H1 (cell line): Measurements from ENCODE around the gene FIGNL2. TPM values are rescaled to one million over a fixed set of nuclear protein-coding genes. Genes with fewer than 3 reads are reported as not detected.

ENCODE experiments used
- CTCF ChIA-PET: fragments of 300-600 bp; sonication (Branson Sonifier 250); formaldehyde crosslinking; loops from one replicate; lab custom pipeline; 2021; ENCODE audit not compliant: partially characterized antibody; lab: Charles Lee
- POLR2A ChIA-PET: fragments of 300-600 bp; sonication (Branson Sonifier 250); formaldehyde crosslinking; loops from one replicate; lab custom pipeline; 2021; ENCODE audit warnings: inconsistent platforms; ENCODE audit not compliant: partially characterized antibody; lab: Charles Lee
- DNase-seq, 2 experiments: peaks; one replicate each; pipeline versions ENCODE4 v3.0.0 to v3.0.0-alpha.2; 2010 to 2022; ENCODE audit warnings: low spot score in 2 of 2, low read depth in 1 of 2, mixed read lengths in 1 of 2
- FAIRE-seq: peaks from 2 replicates; lab custom pipeline; 2011; peaks lifted over from hg19 to GRCh38; lab: Jason Lieb, UNC
- H2AFZ ChIP-seq: 2 replicates; pipeline ENCODE4 v1.8.1; 2012; ENCODE audit warnings: low read length, inconsistent platforms
- H2AK5ac ChIP-seq: 2 replicates; pipeline ENCODE4 v1.6.1; 2013; ENCODE audit warnings: low read depth, low read length
- H2BK120ac ChIP-seq: replicated peaks from 2 replicates; pipeline ENCODE3; 2013; ENCODE audit warnings: low read depth, low read length, inconsistent platforms
- H2BK12ac ChIP-seq: 2 replicates; pipeline ENCODE4 v1.6.1; 2013; ENCODE audit warnings: low read depth, low read length
- H2BK15ac ChIP-seq: 2 replicates; pipeline ENCODE4 v1.6.1; 2013; ENCODE audit warnings: low read length
- H2BK20ac ChIP-seq: 2 replicates; pipeline ENCODE4 v1.6.1; 2013; ENCODE audit warnings: low read length
- H2BK5ac ChIP-seq: 2 replicates; pipeline ENCODE4 v1.6.1; 2013; ENCODE audit warnings: low read depth, low read length
- H3K14ac ChIP-seq: 2 replicates; pipeline ENCODE4 v1.6.1; 2013; ENCODE audit warnings: inconsistent platforms; ENCODE audit not compliant: insufficient read length
- H3K18ac ChIP-seq: 2 replicates; pipeline ENCODE4 v1.6.1; 2013; ENCODE audit warnings: low read length; ENCODE audit errors: extremely low read depth
- H3K23ac ChIP-seq: 2 replicates; pipeline ENCODE4 v1.6.1; 2013; ENCODE audit warnings: inconsistent platforms; ENCODE audit not compliant: insufficient read length
- H3K23me2 ChIP-seq: 2 replicates; pipeline ENCODE4 v1.6.1; 2013; ENCODE audit warnings: low read depth, low read length
- H3K27ac ChIP-seq: 2 replicates; pipeline ENCODE4 v1.6.1; 2011; ENCODE audit warnings: low read depth, low read length, inconsistent platforms
- H3K27me3 ChIP-seq, 4 experiments: replicated peaks in 1 of 4; 1 replicate in 1 of 4; 2 replicates in 3 of 4; pipeline versions ENCODE4 v1.6.1 to v1.8.1; 2011 to 2013; ENCODE audit warnings: low read length in 3 of 4, mild to moderate bottlenecking in 3 of 4, inconsistent platforms in 2 of 4, mixed read lengths in 2 of 4, moderate library complexity in 1 of 4; ENCODE audit not compliant: control insufficient read depth in 3 of 4, insufficient read depth in 3 of 4; ENCODE audit errors: extremely low read depth in 1 of 4
- H3K36me3 ChIP-seq, 4 experiments: 2 replicates each; pipeline versions ENCODE4 v1.6.1 to v1.8.1; 2011 to 2013; ENCODE audit warnings: mild to moderate bottlenecking in 4 of 4, low read length in 3 of 4, moderate library complexity in 2 of 4, control low read depth in 1 of 4, inconsistent platforms in 1 of 4; ENCODE audit not compliant: insufficient read depth in 4 of 4, control insufficient read depth in 2 of 4
- H3K4ac ChIP-seq: replicated peaks from 2 replicates; pipeline ENCODE3; 2013; ENCODE audit warnings: low read length, low read depth, mixed read lengths, inconsistent platforms; ENCODE audit not compliant: insufficient read length
- H3K4me1 ChIP-seq, 4 experiments: replicated peaks in 1 of 4; 1 replicate in 1 of 4; 2 replicates in 3 of 4; pipeline versions ENCODE4 v1.6.1 to v1.8.1; 2011 to 2013; ENCODE audit warnings: low read length in 3 of 4, inconsistent platforms in 2 of 4, mixed read lengths in 1 of 4; ENCODE audit not compliant: insufficient read depth in 4 of 4, control insufficient read depth in 3 of 4
- H3K4me2 ChIP-seq, 2 experiments: 2 replicates each; pipeline versions ENCODE4 v1.6.1 to v1.8.1; 2011 to 2013; ENCODE audit warnings: low read depth in 2 of 2, low read length in 2 of 2, control low read depth in 1 of 2, inconsistent platforms in 1 of 2, mild to moderate bottlenecking in 1 of 2; ENCODE audit not compliant: insufficient read depth in 1 of 2
- H3K4me3 ChIP-seq, 4 experiments: fragments of 200-600, 300-600 bp in 1 of 4; sonication (generic), shearing (Covaris generic), sonication (Bioruptor Twin) in 1 of 4; 2 replicates each; pipeline versions ENCODE4 v1.5.1 to v1.8.1; 2011 to 2016; ENCODE audit warnings: low read length in 4 of 4, low read depth in 3 of 4, control low read depth in 2 of 4, inconsistent platforms in 2 of 4, mild to moderate bottlenecking in 2 of 4, mixed read lengths in 1 of 4, moderate library complexity in 1 of 4; ENCODE audit not compliant: insufficient read depth in 2 of 4; ENCODE audit errors: extremely low read depth in 1 of 4
- H3K56ac ChIP-seq: replicated peaks from 2 replicates; pipeline ENCODE3; 2013; ENCODE audit warnings: low read depth, mild to moderate bottlenecking, mixed read lengths, low read length, inconsistent platforms; ENCODE audit not compliant: insufficient read length
- H3K79me1 ChIP-seq: 2 replicates; pipeline ENCODE4 v1.6.1; 2013; ENCODE audit warnings: low read depth, low read length, control low read depth
- H3K79me2 ChIP-seq, 2 experiments: 2 replicates each; pipeline versions ENCODE4 v1.6.1 to v1.8.1; 2012 to 2013; ENCODE audit warnings: low read length in 2 of 2, mild to moderate bottlenecking in 2 of 2, inconsistent platforms in 1 of 2; ENCODE audit not compliant: insufficient read depth in 2 of 2, control insufficient read depth in 1 of 2
- H3K9ac ChIP-seq, 4 experiments: replicated peaks in 1 of 4; 1 replicate in 1 of 4; 2 replicates in 3 of 4; pipeline versions ENCODE4 v1.6.1 to v1.8.1; 2011 to 2013; ENCODE audit warnings: low read depth in 3 of 4, low read length in 3 of 4, control low read depth in 2 of 4, mild to moderate bottlenecking in 2 of 4, moderate library complexity in 2 of 4, inconsistent platforms in 1 of 4; ENCODE audit errors: extremely low read depth in 1 of 4
- H3K9me3 ChIP-seq, 2 experiments: 2 replicates each; pipeline versions ENCODE4 v1.6.1 to v1.8.1; 2012 to 2013; ENCODE audit warnings: mild to moderate bottlenecking in 2 of 2, moderate library complexity in 2 of 2, control low read depth in 1 of 2, inconsistent platforms in 1 of 2, low read depth in 1 of 2, low read length in 1 of 2, mixed read lengths in 1 of 2; ENCODE audit not compliant: insufficient read depth in 2 of 2
- H4K20me1 ChIP-seq, 2 experiments: replicated peaks in 1 of 2; 2 replicates each; pipeline versions ENCODE3 to v1.8.1; 2011 to 2013; ENCODE audit warnings: inconsistent platforms in 2 of 2, low read length in 2 of 2, mild to moderate bottlenecking in 1 of 2; ENCODE audit not compliant: insufficient read depth in 2 of 2, control insufficient read depth in 1 of 2
- H4K5ac ChIP-seq: 2 replicates; pipeline ENCODE4 v1.6.1; 2013; ENCODE audit warnings: low read length, low read depth, mixed read lengths, inconsistent platforms; ENCODE audit not compliant: insufficient read length
- H4K8ac ChIP-seq: 2 replicates; pipeline ENCODE4 v1.8.0; 2013; ENCODE audit warnings: mild to moderate bottlenecking, moderate library complexity, low read length, inconsistent platforms; ENCODE audit not compliant: insufficient read depth; ENCODE audit errors: extremely low read depth
- H4K91ac ChIP-seq: replicated peaks from 2 replicates; pipeline ENCODE3; 2013; ENCODE audit warnings: low read length, mixed read lengths, inconsistent platforms; ENCODE audit not compliant: insufficient read length
- BCL11A ChIP-seq, 2 experiments: IDR thresholded peaks; one replicate each; pipeline ENCODE4 v1.6.1; 2011; ENCODE audit warnings: low read depth in 2 of 2, low read length in 2 of 2, mild to moderate bottlenecking in 2 of 2
- CTBP2 ChIP-seq: IDR thresholded peaks from 2 replicates; pipeline ENCODE4 v1.7.0; 2011; ENCODE audit warnings: borderline replicate concordance, mild to moderate bottlenecking, moderate library complexity, mixed read lengths, low read length; ENCODE audit not compliant: insufficient read depth, insufficient read length
- EZH2 ChIP-seq: fragments of 200-600 bp; sonication (generic); IDR thresholded peaks from 2 replicates; pipeline ENCODE4 v1.7.1; 2012; ENCODE audit warnings: low read depth, mild to moderate bottlenecking, moderate library complexity, low read length, inconsistent platforms; ENCODE audit not compliant: severe bottlenecking
- GABPA ChIP-seq: IDR thresholded peaks from 2 replicates; pipeline ENCODE4 v1.6.1; 2011; ENCODE audit warnings: mild to moderate bottlenecking, low read length, moderate library complexity, borderline replicate concordance; ENCODE audit not compliant: insufficient read depth
- MAFK ChIP-seq: IDR thresholded peaks from 2 replicates; pipeline ENCODE4 v1.6.1; 2012; ENCODE audit warnings: low read depth, mild to moderate bottlenecking, improper control_type of control experiment, low read length
- PHF8 ChIP-seq: fragments of 200-600 bp; sonication (generic); conservative IDR thresholded peaks from 2 replicates; pipeline ENCODE4 v1.7.1; 2012; ENCODE audit warnings: low read depth, mild to moderate bottlenecking, inconsistent platforms, low read length, moderate library complexity
- RXRA ChIP-seq: IDR thresholded peaks from 2 replicates; pipeline ENCODE4 v1.6.1; 2011; ENCODE audit warnings: low read depth, mild to moderate bottlenecking, low read length, moderate library complexity; ENCODE audit not compliant: insufficient read depth
- SP2 ChIP-seq: IDR thresholded peaks from 2 replicates; pipeline ENCODE4 v1.6.1; 2012; ENCODE audit warnings: mild to moderate bottlenecking, low read length, inconsistent platforms
- SUZ12 ChIP-seq: fragments of 200-600 bp; sonication (generic); IDR thresholded peaks from 2 replicates; pipeline ENCODE4 v1.6.1; 2012; ENCODE audit warnings: mild to moderate bottlenecking, inconsistent platforms, low read length, moderate library complexity, mixed read lengths
- USF2 ChIP-seq: IDR thresholded peaks from 2 replicates; pipeline ENCODE4 v1.6.1; 2011; ENCODE audit warnings: low read length, improper control_type of control experiment
- WGBS, 2 experiments: shearing (Covaris generic) in 1 of 2; methylation state at CpG; one replicate each; pipeline versions ENCODE4 v1.1.6 to v1.1.7; 2013 to 2015; ENCODE audit warnings: low lambda C conversion rate in 2 of 2, mixed read lengths in 2 of 2, inconsistent platforms in 1 of 2, low coverage in 1 of 2, missing lambda C conversion rate in 1 of 2; ENCODE audit not compliant: insufficient replicate concordance in 2 of 2, insufficient coverage in 1 of 2, insufficient read length in 1 of 2; ENCODE audit errors: extremely low coverage in 1 of 2, missing lambda C conversion rate in 1 of 2; 5-methylcytosine and 5-hydroxymethylcytosine counted together
- polyA plus RNA-seq, 7 experiments: library from polyadenylated mRNA; depleted of rRNA in 3 of 7; stranded (reverse) in 5 of 7; unstranded in 2 of 7; fragments of >200 nt in 5 of 7; fragments of 200-250 nt in 2 of 7; gene quantifications; 1 replicate in 5 of 7; 2 replicates in 1 of 7; 4 replicates in 1 of 7; pipeline versions ENCODE4 v1.2.1 to v1.2.3, GENCODE V29; 2011 to 2013; ENCODE audit warnings: missing spikeins in 2 of 7, mixed read lengths in 2 of 7
- total RNA-seq: library from RNA; stranded (reverse); fragmentation: NEBNext Ultra II Directional; extraction: Animal tissue kit (Norgen Biotek cat#: 25700); gene quantifications from 2 replicates; pipeline ENCODE4 v1.2.1, GENCODE V29; 2021

Gene FIGNL2
- total and polyA plus RNA-seq, 2 of the 8 experiments (the other 6 are each of a cell fraction or from before 2014, with no cell fraction given) = 6.5 to 7.1 TPM

DNA sequence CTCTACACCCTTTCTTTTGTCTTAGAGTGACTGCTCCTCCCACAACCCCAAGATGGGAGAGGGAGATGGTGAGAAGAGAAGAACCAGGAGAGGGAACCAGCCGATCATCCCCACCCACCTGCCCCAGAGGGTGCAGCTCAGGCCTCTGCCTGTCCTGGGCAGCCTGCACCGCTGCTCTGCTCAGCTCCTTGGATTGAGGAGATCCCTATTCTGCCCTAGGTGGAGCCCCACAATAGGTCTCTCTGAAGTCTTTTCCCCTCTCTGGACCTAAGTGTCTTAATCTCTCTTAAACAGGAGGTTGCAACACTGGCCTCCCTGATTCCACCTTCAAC lies 41.6 kb upstream of the FIGNL2 start:
- no peak overlapping the region for H2BK120ac ChIP-seq
- H3K23me2 ChIP-seq = no peaks in the 10 kb centered on the region
- no peak overlapping the region for H3K9ac ChIP-seq
- H4K20me1 ChIP-seq = no peaks in the 10 kb centered on the region
- DNase-seq (no peak), FAIRE-seq (no peak)
- H3K36me3 ChIP-seq = no peaks in the 10 kb centered on the region; a peak in 1 of 8 replicates
- no peak overlapping the region for H2BK12ac ChIP-seq
- no peaks in the 10 kb centered on the region for H3K79me1 ChIP-seq
- 72% methylated on average over 2 of the region's 2 CpGs; no CpG with 5 or more reads in 1 of the 2 experiments for WGBS, 2 experiments
- H3K27ac ChIP-seq = no peak overlapping the region
- peaks cover 0 to 12% (median 5%) of the 10 kb centered on the region in 4 experiments; a peak in 6 of 7 replicates for H3K4me1 ChIP-seq
- H3K23ac ChIP-seq = no peak overlapping the region
- no peak overlapping the region for H3K4ac ChIP-seq
- H3K9me3 ChIP-seq = no peaks in the 10 kb centered on the region
- H2BK20ac ChIP-seq = no peak overlapping the region
- no peak overlapping the region for H3K18ac ChIP-seq
- H4K91ac ChIP-seq = no peak overlapping the region
- no peaks in the 10 kb centered on the region for H3K79me2 ChIP-seq
- no peak overlapping the region for H2AK5ac ChIP-seq
- H2AFZ ChIP-seq = no peak overlapping the region
- POLR2A ChIA-PET = interaction anchor here (1.4 to 1.7 kb wide), 2 partner anchors 69 to 192 kb away, joined by 3 to 4 read pairs; no protein-coding TSS in a partner anchor
- no peak overlapping the region for H2BK5ac ChIP-seq
- no peak overlapping the region for H3K14ac ChIP-seq
- H3K56ac ChIP-seq = no peak overlapping the region
- H3K4me2 ChIP-seq = no peak overlapping the region
- no peak overlapping the region for H4K5ac ChIP-seq
- CTCF ChIA-PET = interaction anchor here (0.6 to 9.1 kb wide), 29 partner anchors 9 to 467 kb away, joined by 3 to 120 read pairs (median 4); partner anchors contain the start of gene ACVRL1
- H3K27me3 ChIP-seq = peaks cover 0 to 10% (median 6%) of the 10 kb centered on the region in 4 experiments; a peak in 3 of 7 replicates
- H2BK15ac ChIP-seq = no peak overlapping the region
- H4K8ac ChIP-seq = no peak overlapping the region
- no peak overlapping the region for H3K4me3 ChIP-seq
- no peak for TF ChIP-seq USF2
- TF ChIP-seq CTBP2 = no peak
- TF ChIP-seq GABPA = no peak
- no peak for TF ChIP-seq BCL11A (IDR thresholded peaks at IDR 0.05; ENCODE audit: low read depth in 2 of 2, low read length in 2 of 2)
- no peak for TF ChIP-seq SUZ12
- no peak for TF ChIP-seq RXRA
- no peak for TF ChIP-seq EZH2
- no peak for TF ChIP-seq PHF8
- no peak for TF ChIP-seq MAFK
- TF ChIP-seq SP2 = no peak
